B cell (primary cell): ENCODE results near the gene PTPN7. TPM values are rescaled to one million over a fixed set of nuclear protein-coding genes. Genes with fewer than 3 reads are reported as not detected.

Source experiments
- ATAC-seq: fragments of 200-7000 bp; cut with Tn5 transposase; one replicate; pipeline ENCODE4 v1.10.0; 2021; ENCODE audit warnings: low read depth, mild to moderate bottlenecking, moderate number of reproducible peaks, moderate library complexity
- CTCF ChIA-PET: fragments of 350-600 bp; sonication (Branson Sonifier 250); formaldehyde crosslinking; loops from one replicate; lab custom pipeline; 2021; ENCODE audit warnings: antibody characterized with exemption, inconsistent platforms; lab: Charles Lee
- POLR2A ChIA-PET: fragments of 350-600 bp; sonication (Branson Sonifier 250); formaldehyde crosslinking; loops from one replicate; lab custom pipeline; 2021; ENCODE audit warnings: antibody characterized with exemption; lab: Charles Lee
- DNase-seq: peaks from one replicate; pipeline ENCODE4 v3.0.0; 2013
- H2AFZ ChIP-seq: 2 replicates; pipeline ENCODE4 v1.6.1; 2012; ENCODE audit warnings: mild to moderate bottlenecking, low read depth, low read length; ENCODE audit not compliant: insufficient read depth, poor library complexity, severe bottlenecking
- H3K27ac ChIP-seq, 2 donors: 1 replicate in 1 of 2; 2 replicates in 1 of 2; pipeline ENCODE4 v1.5.1; 2012 to 2013; ENCODE audit warnings: low read length in 2 of 2, mild to moderate bottlenecking in 2 of 2, moderate library complexity in 1 of 2
- H3K27me3 ChIP-seq, 4 experiments: fragments of 200-600 bp in 1 of 4; sonication (generic) in 1 of 4; replicated peaks in 1 of 4; 1 replicate in 2 of 4; 2 replicates in 2 of 4; pipeline versions ENCODE4 v1.6.1 to v1.7.0; 2013 to 2016; ENCODE audit warnings: low read length in 3 of 4, mild to moderate bottlenecking in 2 of 4, mixed read lengths in 1 of 4, moderate library complexity in 1 of 4; ENCODE audit not compliant: insufficient read depth in 4 of 4, control insufficient read depth in 3 of 4; ENCODE audit errors: control extremely low read depth in 1 of 4
- H3K36me3 ChIP-seq, 2 experiments: replicated peaks in 1 of 2; 1 replicate in 1 of 2; 2 replicates in 1 of 2; pipeline versions ENCODE4 v1.6.1 to v1.7.1; 2013; ENCODE audit warnings: low read length in 1 of 2; ENCODE audit not compliant: insufficient read depth in 2 of 2, control insufficient read depth in 1 of 2; ENCODE audit errors: control extremely low read depth in 1 of 2, extremely low read depth in 1 of 2
- H3K4me1 ChIP-seq, 2 donors: fragments of 200-600 bp in 1 of 2; sonication (generic) in 1 of 2; 1 replicate in 1 of 2; 2 replicates in 1 of 2; pipeline versions ENCODE4 v1.5.1 to v1.6.1; 2013 to 2017; ENCODE audit warnings: low read length in 2 of 2; ENCODE audit not compliant: control insufficient read depth in 2 of 2, insufficient read depth in 2 of 2
- H3K4me2 ChIP-seq: replicated peaks from 2 replicates; pipeline ENCODE3; 2012; ENCODE audit warnings: mild to moderate bottlenecking, low read depth, low read length; ENCODE audit not compliant: poor library complexity, severe bottlenecking
- H3K4me3 ChIP-seq, 5 experiments: fragments of 200-600 bp in 1 of 5; sonication (generic) in 1 of 5; 1 replicate in 3 of 5; 2 replicates in 2 of 5; pipeline versions ENCODE4 v1.5.1 to v1.7.0; 2011 to 2016; ENCODE audit warnings: low read length in 4 of 5, mild to moderate bottlenecking in 4 of 5, low read depth in 2 of 5, control low read depth in 1 of 5, moderate library complexity in 1 of 5; ENCODE audit not compliant: insufficient read depth in 1 of 5; ENCODE audit errors: control extremely low read depth in 1 of 5, extremely low read depth in 1 of 5
- H3K79me2 ChIP-seq: fragments of 200-600 bp; sonication (generic); one replicate; pipeline ENCODE4 v1.6.0; 2016; ENCODE audit warnings: low read length; ENCODE audit not compliant: control insufficient read depth, insufficient read depth
- H3K9ac ChIP-seq: fragments of 200-600 bp; sonication (generic); 2 replicates; pipeline ENCODE4 v1.6.1; 2017; ENCODE audit warnings: mild to moderate bottlenecking, low read length, moderate library complexity
- H3K9me3 ChIP-seq, 3 donors: one replicate each; pipeline versions ENCODE4 v1.6.1 to v1.7.1; 2013; ENCODE audit warnings: low read length in 2 of 3; ENCODE audit not compliant: control insufficient read depth in 2 of 3, insufficient read depth in 1 of 3; ENCODE audit errors: control extremely low read depth in 1 of 3
- H4K20me1 ChIP-seq: 2 replicates; pipeline ENCODE4 v1.6.0; 2012; ENCODE audit warnings: mild to moderate bottlenecking, low read length; ENCODE audit not compliant: insufficient read depth, control insufficient read depth, poor library complexity, severe bottlenecking
- H3K27ac Mint-ChIP-seq: one replicate; pipeline ENCODE4 v1.8.0; 2021; ENCODE audit warnings: mixed read lengths
- H3K27me3 Mint-ChIP-seq: one replicate; pipeline ENCODE4 v1.8.0; 2021; ENCODE audit warnings: mixed read lengths
- H3K4me1 Mint-ChIP-seq: one replicate; pipeline ENCODE4 v1.8.0; 2021; ENCODE audit warnings: mixed read lengths
- H3K4me3 Mint-ChIP-seq: one replicate; pipeline ENCODE4 v1.8.0; 2021; ENCODE audit warnings: mixed read lengths
- H3K9me3 Mint-ChIP-seq: one replicate; pipeline ENCODE4 v1.8.0; 2022; ENCODE audit warnings: mixed read lengths; ENCODE audit not compliant: insufficient read depth
- CTCF ChIP-seq: fragments of 200-600 bp; IDR thresholded peaks from one replicate; pipeline ENCODE4 v1.8.0; 2022; ENCODE audit warnings: antibody characterized with exemption, mild to moderate bottlenecking
- EZH2 ChIP-seq: IDR thresholded peaks from 2 replicates; pipeline ENCODE4 v1.6.1; 2012; ENCODE audit warnings: borderline replicate concordance, low read depth, mild to moderate bottlenecking, moderate library complexity, low read length; ENCODE audit not compliant: insufficient read depth, poor library complexity, severe bottlenecking
- WGBS: methylation state at CpG from one replicate; pipeline ENCODE4 v1.1.5; 2013; ENCODE audit warnings: missing lambda C conversion rate; ENCODE audit not compliant: insufficient coverage; 5-methylcytosine and 5-hydroxymethylcytosine counted together
- intact Hi-C: fragments of 100-400 bp; cut with micrococcal nuclease; formaldehyde crosslinking; loops from one replicate; pipeline ENCODE4 v1.10.0; 2022
- polyA plus RNA-seq: library from polyadenylated mRNA; depleted of rRNA; stranded (reverse); fragments of >200 nt; gene quantifications from 2 replicates; pipeline ENCODE4 v1.2.3, GENCODE V29; 2012
- total RNA-seq, 2 donors: library from RNA; stranded (reverse); fragments of 120-200 nt in 1 of 2; gene quantifications; 1 replicate in 1 of 2; 2 replicates in 1 of 2; pipeline versions ENCODE4 v1.2.3 to v1.2.4, GENCODE V29; 2013 to 2022

Gene PTPN7
- total and polyA plus RNA-seq, 2 donors (not counting 1 experiment from before 2014, with no cell fraction given): 16.0 to 37.5 TPM

GRCh38 chr1:202159534-202160371 lies 649 bp downstream of the PTPN7 start:
- no peaks in the 10 kb centered on the region for H3K9me3 ChIP-seq
- H3K4me1 ChIP-seq: peaks cover 59 to 70% of the 10 kb centered on the region in 2 donors
- ATAC-seq (no peak), DNase-seq (peak; percentile 62)
- H2AFZ ChIP-seq: peak overlapping the region; percentile 69
- peak overlapping the region; percentile 91 for H3K4me2 ChIP-seq
- peaks cover 39% of the 10 kb centered on the region for H3K79me2 ChIP-seq
- TF ChIP-seq CTCF (no peak), EZH2 (no peak)
- intact Hi-C loops: loop anchor here (1.0 to 10.0 kb wide), 7 partner anchors 15 to 805 kb away; partner anchors contain the start of genes ARL8A, CSRP1, CYB5R1 and IPO9
- H3K27me3 ChIP-seq: no peaks in the 10 kb centered on the region
- H3K9me3 Mint-ChIP-seq: no peaks in the 10 kb centered on the region
- ChIA-PET CTCF (interaction anchor here (0.5 to 2.0 kb wide), 13 partner anchors 8 to 202 kb away, joined by 3 to 11 read pairs (median 5); partner anchors contain the start of gene LGR6), POLR2A (interaction anchor here (0.9 to 1.3 kb wide), 2 partner anchors 16 to 182 kb away, joined by 3 read pairs; partner anchors contain the start of gene UBE2T)
- H3K27ac Mint-ChIP-seq: peak overlapping the region; percentile 94
- whole genome bisulfite sequencing: 13% methylated on average over 12 of the region's 16 CpGs
- H3K4me3 Mint-ChIP-seq: peak overlapping the region; percentile 93
- H3K27me3 Mint-ChIP-seq: no peaks in the 10 kb centered on the region
- peaks cover 7% of the 10 kb centered on the region for H4K20me1 ChIP-seq
- peaks cover 82% of the 10 kb centered on the region for H3K4me1 Mint-ChIP-seq
- H3K36me3 ChIP-seq: peaks cover 7 to 29% of the 10 kb centered on the region in 2 experiments
- peak overlapping the region; percentile 69 to 92 (median 73) for H3K4me3 ChIP-seq
- peak overlapping the region; percentile 89 to 93 for H3K27ac ChIP-seq
- H3K9ac ChIP-seq: peak overlapping the region; percentile 83
